Right lobe of liver (tissue), 6 donors: ENCODE data around the gene SLC22A1. TPM values are rescaled to one million over a fixed set of nuclear protein-coding genes. Genes with fewer than 3 reads are reported as not detected.

Source experiments
- ATAC-seq, 4 donors: fragments of 200-7000 bp; cut with Tn5 transposase; one replicate each; pipeline ENCODE4 v1.9.1; 2020; ENCODE audit warnings: mild to moderate bottlenecking in 4 of 4, moderate library complexity in 4 of 4
- DNase-seq, 3 donors: peaks; one replicate each; pipeline ENCODE4 v3.0.0-alpha.2; 2020
- H3K27ac ChIP-seq, 3 donors: fragments of 200-600 bp; one replicate each; pipeline ENCODE4 v1.8.0; 2022
- H3K27me3 ChIP-seq, 2 donors: fragments of 200-600 bp; one replicate each; pipeline ENCODE4 v1.8.0; 2022
- H3K36me3 ChIP-seq, 4 donors: fragments of 200-600 bp; sonication (generic) in 1 of 4; one replicate each; pipeline versions ENCODE4 v1.5.1 to v1.8.0; 2017 to 2022; ENCODE audit warnings: control low read depth in 1 of 4
- H3K4me1 ChIP-seq, 4 donors: fragments of 200-600 bp; sonication (generic) in 1 of 4; one replicate each; pipeline versions ENCODE4 v1.5.1 to v1.8.0; 2017 to 2022; ENCODE audit warnings: control low read depth in 1 of 4
- H3K4me3 ChIP-seq, 3 donors: fragments of 200-600 bp; one replicate each; pipeline ENCODE4 v1.8.0; 2022
- H3K9me3 ChIP-seq, 4 donors: fragments of 200-600 bp; sonication (generic) in 1 of 4; one replicate each; pipeline versions ENCODE4 v1.5.1 to v1.8.0; 2017 to 2022; ENCODE audit warnings: control low read depth in 1 of 4
- POLR2A ChIP-seq: fragments of 450-650 bp; IDR thresholded peaks from one replicate; pipeline ENCODE4 v1.6.1; 2017; ENCODE audit warnings: antibody characterized with exemption, mild to moderate bottlenecking
- WGBS: methylation state at CpG from one replicate; pipeline ENCODE4 v1.1.6; 2018; ENCODE audit warnings: low coverage, low lambda C conversion rate; ENCODE audit not compliant: insufficient coverage; ENCODE audit errors: missing lambda C conversion rate; 5-methylcytosine and 5-hydroxymethylcytosine counted together
- intact Hi-C, 2 donors: fragments of 100-400 bp; cut with DNase I; formaldehyde crosslinking; loops; one replicate each; pipeline versions ENCODE4 v1.11.2 to v1.14.1; 2022
- total RNA-seq, 6 experiments: library from RNA; depleted of rRNA in 2 of 6; stranded (reverse); fragments of >200 nt in 2 of 6; fragmentation: NEBNext Ultra II Directional in 3 of 6; extraction: Animal tissue kit (Norgen Biotek cat#: 25700) in 3 of 6; gene quantifications; one replicate each; pipeline versions ENCODE4 v1.1.0 to v1.2.4, GENCODE V29; 2016 to 2023
- TF ChIP-seq, protein P1 (sequence below), 4 donors: fragments of 200-600 bp in 3 of 4; fragments of 450-650 bp in 1 of 4; IDR thresholded peaks; one replicate each; pipeline versions ENCODE4 v1.5.1 to v1.8.0; 2016 to 2022; ENCODE audit warnings: antibody characterized with exemption in 4 of 4, mild to moderate bottlenecking in 2 of 4
- donor health status: DM: no; HTN: yes; CAD: no.
- donor health status: DM: no; HTN: no; CAD: no.
- donor health status: DM: no; HTN: no; CAD: no.
- donor health status: DM: no; HTN: yes; CAD: no.
- donor health status: DM: no; HTN: yes; CAD: no.

The SLC22A1 gene
- total RNA-seq, 6 experiments from 2014 or later: 190 to 1,656 (median 769) TPM

GRCh38 chr6:160093946-160094345 lies 27.7 kb upstream of the SLC22A1 start:
- peaks cover 0 to 43% (median 14%) of the 10 kb centered on the region in 4 donors for H3K4me1 ChIP-seq
- H3K27me3 ChIP-seq: no peaks in the 10 kb centered on the region
- intact Hi-C loops: no loop called here
- TF ChIP-seq, protein P1, sequence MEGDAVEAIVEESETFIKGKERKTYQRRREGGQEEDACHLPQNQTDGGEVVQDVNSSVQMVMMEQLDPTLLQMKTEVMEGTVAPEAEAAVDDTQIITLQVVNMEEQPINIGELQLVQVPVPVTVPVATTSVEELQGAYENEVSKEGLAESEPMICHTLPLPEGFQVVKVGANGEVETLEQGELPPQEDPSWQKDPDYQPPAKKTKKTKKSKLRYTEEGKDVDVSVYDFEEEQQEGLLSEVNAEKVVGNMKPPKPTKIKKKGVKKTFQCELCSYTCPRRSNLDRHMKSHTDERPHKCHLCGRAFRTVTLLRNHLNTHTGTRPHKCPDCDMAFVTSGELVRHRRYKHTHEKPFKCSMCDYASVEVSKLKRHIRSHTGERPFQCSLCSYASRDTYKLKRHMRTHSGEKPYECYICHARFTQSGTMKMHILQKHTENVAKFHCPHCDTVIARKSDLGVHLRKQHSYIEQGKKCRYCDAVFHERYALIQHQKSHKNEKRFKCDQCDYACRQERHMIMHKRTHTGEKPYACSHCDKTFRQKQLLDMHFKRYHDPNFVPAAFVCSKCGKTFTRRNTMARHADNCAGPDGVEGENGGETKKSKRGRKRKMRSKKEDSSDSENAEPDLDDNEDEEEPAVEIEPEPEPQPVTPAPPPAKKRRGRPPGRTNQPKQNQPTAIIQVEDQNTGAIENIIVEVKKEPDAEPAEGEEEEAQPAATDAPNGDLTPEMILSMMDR (IDR thresholded peaks at IDR 0.05): no peak
- TF ChIP-seq POLR2A: no peak
- H3K36me3 ChIP-seq: peaks cover 7 to 48% (median 16%) of the 10 kb centered on the region in 4 donors
- H3K27ac ChIP-seq: peak overlapping the region in 2 of 3 donors; percentile 77 to 93
- WGBS: 46% methylated on average over 4 of the region's 4 CpGs
- no peak overlapping the region for H3K4me3 ChIP-seq
- no peak for DNase-seq
- ATAC-seq: peak; percentile 47 to 83 (median 68)
- no peaks in the 10 kb centered on the region for H3K9me3 ChIP-seq

DNA sequence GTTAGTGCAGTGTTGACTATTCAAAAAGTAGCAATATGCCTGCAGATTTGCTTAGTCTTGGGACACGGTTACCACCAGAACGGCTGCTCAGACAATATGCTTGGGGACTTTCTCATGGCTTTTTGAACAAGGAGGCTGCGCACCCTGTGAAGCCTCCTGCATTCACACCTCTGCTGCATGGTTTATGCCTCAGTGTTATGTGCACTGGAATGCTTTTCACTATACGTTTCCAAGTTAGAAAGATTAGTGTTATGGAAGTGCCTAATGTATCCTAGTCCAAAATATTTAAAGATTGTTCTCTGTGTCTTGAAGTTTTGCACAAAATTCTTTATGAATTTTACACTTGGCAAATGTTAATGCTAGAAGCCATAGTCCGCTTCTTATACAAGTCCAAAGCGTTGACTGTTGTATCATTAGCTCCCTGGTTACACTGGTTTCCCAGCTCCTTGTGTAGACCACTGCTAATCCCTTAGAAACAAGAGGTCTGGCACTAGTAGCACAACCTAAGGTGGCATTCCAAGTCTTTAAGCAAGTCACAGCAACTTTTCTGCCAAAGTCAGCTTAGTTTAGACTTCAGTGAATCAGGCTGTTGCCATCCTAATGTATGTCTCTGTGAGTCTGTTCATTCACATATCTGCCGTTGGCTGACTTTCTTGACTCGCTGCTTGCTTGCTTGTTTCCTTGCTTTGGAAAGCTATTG lies 26.3 kb upstream of the SLC22A1 start:
- Histone ChIP-seq H3K4me1 (peaks cover 0 to 43% (median 18%) of the 10 kb centered on the region in 4 donors), H3K27ac (no peak overlapping the region), H3K27me3 (no peaks in the 10 kb centered on the region), H3K9me3 (no peaks in the 10 kb centered on the region), H3K4me3 (no peak overlapping the region), H3K36me3 (peaks cover 0 to 35% (median 11%) of the 10 kb centered on the region in 4 donors)
- TF ChIP-seq, protein P1 (IDR thresholded peaks at IDR 0.05): no peak
- no peak for TF ChIP-seq POLR2A
- ATAC-seq: no peak
- intact Hi-C loops: no loop called here
- WGBS: 87% methylated on average over 8 of the region's 8 CpGs
- no peak for DNase-seq

DNA sequence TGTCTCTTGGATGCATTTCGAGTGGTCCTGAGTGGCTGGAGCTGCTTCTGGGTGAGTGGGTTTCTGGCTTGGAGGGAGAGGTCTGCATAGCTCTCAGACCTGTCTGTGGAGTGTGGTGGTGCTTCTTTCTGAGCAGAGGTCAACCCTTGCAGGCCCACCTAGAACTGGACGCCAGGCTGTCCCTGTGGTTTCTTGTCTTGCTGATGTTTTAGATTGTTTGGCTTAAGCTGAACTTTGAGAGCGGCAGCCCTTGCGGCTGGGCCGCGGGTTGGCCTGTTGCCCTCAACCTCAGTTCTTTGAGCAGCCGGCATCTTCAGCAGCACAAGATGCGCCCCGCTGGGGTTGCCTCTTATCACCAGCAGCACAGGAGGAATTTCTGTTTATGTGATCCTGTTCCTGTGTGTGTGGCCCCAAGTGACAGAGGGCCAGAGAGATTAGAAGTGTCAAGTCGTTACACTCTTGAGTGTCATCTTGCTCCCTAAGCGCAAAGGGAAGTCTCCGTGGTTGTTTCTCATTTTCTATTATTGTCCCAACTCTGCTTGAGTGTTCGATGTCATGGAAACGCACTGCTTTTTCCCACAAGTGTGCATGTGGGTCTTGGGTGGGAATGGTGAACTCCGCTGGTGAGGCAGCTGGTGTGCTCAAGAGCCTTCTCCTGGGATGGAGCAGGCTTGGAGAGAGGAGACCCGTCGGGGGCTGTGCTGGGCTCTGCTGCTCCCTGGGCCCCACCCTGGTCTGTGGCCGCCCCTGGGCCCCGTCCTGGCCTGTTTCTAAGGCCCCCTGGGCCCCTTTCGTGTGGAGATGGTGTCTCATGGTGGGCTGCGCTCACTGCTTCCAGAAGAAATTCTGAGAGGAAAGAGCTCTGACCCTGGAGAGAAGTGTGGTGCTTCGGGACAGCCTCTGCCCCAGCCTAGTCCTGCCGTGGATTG lies 20.1 kb upstream of the SLC22A1 start:
- Histone ChIP-seq H3K4me1 (peaks cover 0 to 42% (median 14%) of the 10 kb centered on the region in 4 donors), H3K27me3 (no peaks in the 10 kb centered on the region), H3K4me3 (peak overlapping the region in 2 of 3 donors; percentile 21 to 36), H3K27ac (peak overlapping the region; percentile 44 to 87 (median 84)), H3K9me3 (no peaks in the 10 kb centered on the region), H3K36me3 (peaks cover 0 to 49% (median 20%) of the 10 kb centered on the region in 4 donors)
- 33% methylated on average over 14 of the region's 23 CpGs for WGBS
- peak in 2 of 3 donors; percentile 77 to 79 for DNase-seq
- ATAC-seq: peak; percentile 45 to 67 (median 60)
- no peak for TF ChIP-seq POLR2A
- TF ChIP-seq, protein P1 (IDR thresholded peaks at IDR 0.05): no peak
- intact Hi-C loops: no loop called here

DNA sequence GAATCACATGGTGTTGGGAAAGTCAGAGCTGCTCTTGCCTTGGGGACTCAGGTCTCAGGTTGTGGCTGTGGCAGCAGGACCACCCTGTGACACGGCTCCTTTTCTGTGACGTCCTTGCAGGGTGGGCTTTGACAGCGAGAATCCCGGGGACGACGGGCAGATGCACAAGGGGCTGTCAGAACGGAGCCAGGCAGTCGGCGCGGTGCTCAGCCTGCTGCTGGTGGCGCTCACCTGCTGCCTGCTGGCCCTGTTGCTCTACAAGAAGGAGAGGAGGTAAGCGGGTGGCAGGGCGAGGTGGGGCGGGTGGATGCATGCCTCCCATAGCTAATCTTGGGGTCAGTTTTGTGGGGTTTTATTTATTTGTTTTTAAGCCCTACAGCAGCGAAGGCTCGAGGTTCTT lies 19.2 kb upstream of the SLC22A1 start:
- TF ChIP-seq, protein P1 (IDR thresholded peaks at IDR 0.05): no peak
- TF ChIP-seq POLR2A: no peak
- ATAC-seq (peak in 1 of 4 donors; percentile 36), DNase-seq (no peak)
- intact Hi-C loops: no loop called here
- H3K27me3 ChIP-seq: no peaks in the 10 kb centered on the region
- H3K27ac ChIP-seq: peak overlapping the region in 2 of 3 donors; percentile 84 to 87
- WGBS: 91% methylated on average over 10 of the region's 16 CpGs
- H3K36me3 ChIP-seq: peaks cover 0 to 41% (median 17%) of the 10 kb centered on the region in 4 donors
- H3K9me3 ChIP-seq: no peaks in the 10 kb centered on the region
- H3K4me1 ChIP-seq: peaks cover 0 to 42% (median 14%) of the 10 kb centered on the region in 4 donors
- no peak overlapping the region for H3K4me3 ChIP-seq
